HG02981 (cell line): Measurements from ENCODE around the gene MBIP.

ENCODE experiments used
- ATAC-seq: cut with Tn5 transposase; IDR thresholded peaks from one replicate; pipeline ENCODE4 v1.9.1; 2021; ENCODE audit warnings: mild to moderate bottlenecking, moderate library complexity; ENCODE audit not compliant: unreplicated experiment

MBIP gene

DNA sequence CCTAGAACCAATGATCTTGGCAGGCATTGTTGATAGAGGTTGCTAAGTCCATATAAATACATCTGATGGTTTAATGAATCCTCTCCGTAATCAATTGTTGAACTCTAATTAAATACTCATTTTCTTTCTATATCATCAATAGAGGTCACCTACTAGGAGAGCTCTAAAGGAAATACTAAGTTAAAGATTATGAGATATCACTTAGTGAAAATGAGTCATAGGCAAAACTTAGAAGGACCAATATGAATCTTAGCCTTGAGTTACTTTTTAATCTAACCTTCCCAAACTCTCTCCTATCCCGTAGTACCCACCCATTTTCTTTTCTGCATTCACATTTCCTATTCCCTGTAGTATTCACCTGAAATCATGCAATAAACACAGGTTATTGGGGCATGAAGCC is 50.2 kb downstream of the MBIP start:
- ATAC-seq: no peak

- no peak for ATAC-seq
These were observed 52.3 kb downstream of the MBIP start for GRCh38 chr14:36268121-36268520.

DNA sequence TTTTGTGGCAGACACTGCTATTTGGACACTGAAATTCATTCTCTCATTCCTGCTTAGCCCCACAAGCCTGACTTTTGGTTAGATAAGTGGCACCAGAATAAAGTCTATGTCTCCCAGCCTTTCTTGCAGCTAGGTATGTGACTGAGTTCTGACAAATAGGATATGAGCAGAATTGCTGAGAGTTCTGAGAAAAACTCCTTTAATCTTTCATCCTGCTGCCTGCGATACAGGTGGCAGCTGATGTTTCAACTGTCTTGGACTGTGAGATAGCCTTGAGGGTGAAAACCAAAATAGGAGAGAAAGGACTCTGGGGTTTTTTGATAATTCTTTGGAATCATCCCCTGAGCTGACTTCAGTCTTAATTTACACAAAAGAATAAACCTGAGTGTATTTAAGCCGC is 55.8 kb downstream of the MBIP start:
- ATAC-seq: no peak

GRCh38 chr14:36264107-36264506 is 56.3 kb downstream of the MBIP start:
- no peak for ATAC-seq

DNA sequence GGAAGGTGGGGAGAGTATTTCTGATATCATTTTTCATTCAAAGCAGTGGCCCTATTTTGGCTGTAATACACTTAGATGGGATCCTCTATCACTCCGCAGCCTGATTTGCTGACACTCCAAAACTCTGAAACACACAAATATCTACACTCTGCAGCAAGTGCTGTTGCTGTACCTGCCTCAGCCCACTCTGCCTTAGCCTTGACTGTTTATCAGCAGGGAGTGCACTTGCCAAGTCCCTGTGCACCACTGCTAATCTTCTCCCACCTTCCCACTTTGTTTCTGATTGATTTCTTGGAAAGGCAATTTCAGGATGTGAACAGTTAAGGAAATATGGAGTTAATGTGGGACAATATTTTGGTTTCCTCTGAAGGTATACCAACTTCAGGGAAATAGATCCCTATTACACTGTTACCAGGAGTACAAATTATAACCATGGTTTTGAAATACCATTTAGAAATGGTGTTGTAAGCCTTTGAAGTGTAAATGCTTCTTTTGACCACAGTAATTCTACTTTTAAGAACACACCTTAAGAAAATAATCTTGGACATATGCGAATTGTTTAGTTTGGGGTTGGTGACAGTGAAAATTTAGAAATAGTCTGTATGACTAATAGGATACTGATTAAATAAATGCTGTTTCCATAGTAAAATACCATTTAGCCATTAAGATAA is 59.3 kb downstream of the MBIP start:
- ATAC-seq: no peak

DNA sequence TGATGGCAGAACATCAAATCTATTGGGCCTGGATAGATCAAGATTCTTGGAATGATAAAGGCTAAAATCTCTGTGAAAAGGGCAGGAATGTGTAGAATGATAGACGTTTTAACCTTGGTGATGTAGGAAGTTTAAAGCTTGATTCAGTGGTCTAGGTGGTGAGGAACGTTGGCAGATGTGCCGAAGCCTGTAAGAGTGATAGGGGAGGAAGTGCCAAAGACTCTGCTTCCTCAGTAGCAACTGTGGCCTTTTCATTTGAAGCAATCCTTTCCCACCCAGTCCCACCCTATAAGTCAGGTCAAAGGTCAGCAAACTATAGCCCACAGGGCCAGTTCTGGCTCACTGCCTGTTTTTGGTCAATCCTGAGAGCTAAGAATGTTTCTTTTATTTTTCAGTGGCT is 62.2 kb downstream of the MBIP start:
- no peak for ATAC-seq

- no peak for ATAC-seq
These were observed 64.2 kb downstream of the MBIP start for GRCh38 chr14:36256126-36256801.

DNA sequence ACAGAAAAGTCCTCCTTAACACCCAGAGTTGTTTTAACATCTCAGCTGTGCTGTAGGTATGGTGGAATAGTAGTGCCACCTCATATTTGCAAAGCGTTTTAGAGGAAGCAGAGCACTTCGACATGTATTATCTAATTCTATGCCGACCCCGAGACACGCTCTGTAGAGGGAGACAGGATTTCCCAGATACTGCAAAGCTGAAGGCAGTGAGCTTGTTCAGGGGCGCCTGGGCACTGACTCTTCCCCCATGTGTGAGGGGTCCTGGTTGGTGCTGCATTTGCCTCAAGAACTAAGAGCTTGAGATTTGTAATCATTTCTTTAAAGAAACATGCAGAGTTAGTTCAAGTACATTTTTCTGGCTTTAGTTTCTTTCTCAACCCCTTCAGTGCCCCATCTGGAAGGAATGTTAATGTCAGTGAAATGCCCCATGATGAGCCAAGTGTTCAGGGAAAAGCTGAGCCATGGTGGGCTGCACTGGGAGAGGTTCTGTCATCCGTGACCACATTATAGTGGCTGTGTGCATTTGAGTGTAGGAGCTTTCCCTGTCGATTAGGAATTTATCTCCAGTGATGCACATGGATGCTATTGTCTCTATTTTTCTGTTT is 66.3 kb downstream of the MBIP start:
- ATAC-seq: no peak
